ENCODE data around the gene FEV.
A peak's percentile ranks its signal among the peaks of the same experiment; 100 is the strongest.

Gene FEV

DNA sequence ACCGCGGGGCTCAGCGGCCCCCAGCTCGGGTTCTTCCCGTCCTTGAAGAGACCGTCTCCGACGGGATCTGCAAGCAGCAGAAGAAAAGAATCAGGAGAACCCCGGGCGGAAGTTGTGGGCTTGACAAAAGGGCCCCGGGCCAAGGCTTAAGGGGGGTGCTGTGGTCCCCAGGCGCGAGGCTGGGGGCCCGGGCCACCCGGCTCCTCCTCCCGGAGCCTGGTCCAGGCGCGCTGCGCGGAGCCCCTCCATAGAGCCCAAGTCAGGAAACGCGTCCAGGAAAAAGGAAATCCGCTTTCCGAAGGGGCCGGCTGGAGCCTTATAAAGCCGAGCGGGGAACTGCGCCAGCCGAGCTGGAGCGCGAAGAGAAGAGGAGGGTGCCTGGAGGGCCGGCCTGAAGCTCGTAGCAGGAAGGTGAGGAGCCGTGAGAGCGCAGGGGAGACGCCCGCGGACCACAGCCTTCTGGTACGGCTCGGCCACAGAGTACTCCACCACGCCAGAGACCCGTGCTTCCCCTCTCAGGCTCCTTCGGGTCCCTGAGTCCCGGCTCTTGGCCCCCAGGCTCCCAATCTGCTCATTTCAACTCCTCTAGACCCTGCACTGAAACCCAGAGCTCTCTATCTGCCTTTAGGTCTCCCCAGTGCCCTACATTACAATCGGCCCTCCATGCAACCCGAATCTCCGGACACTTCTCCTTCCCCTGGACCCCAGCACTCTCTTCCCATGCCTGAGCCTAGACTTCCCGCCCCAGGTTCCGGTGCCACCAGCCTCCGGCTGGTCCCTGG lies 554 bp downstream of the FEV start:
- peak overlapping the region; percentile 46 for H3K4me3 ChIP-seq (ENCODE audit: low read length)
- H3K79me2 ChIP-seq (ENCODE audit: control insufficient read depth, insufficient read depth, low read length): no peaks in the 10 kb centered on the region
- no peak overlapping the region for H4K5ac ChIP-seq (ENCODE audit: low read length)
- H3K36me3 ChIP-seq (ENCODE audit: control insufficient read depth, insufficient read depth, low read length): no peaks in the 10 kb centered on the region
- H2AK5ac ChIP-seq (ENCODE audit: low read length): no peak overlapping the region
- H3K23ac ChIP-seq (ENCODE audit: low read length): peak overlapping the region; percentile 45
- peak; percentile 58 for DNase-seq
- no CpG with 5 or more reads among the region's 50 CpGs for WGBS (ENCODE audit: extremely low coverage, insufficient coverage, low lambda C conversion rate)
- no peak overlapping the region for H2BK5ac ChIP-seq (ENCODE audit: low read length)
- H2BK15ac ChIP-seq (replicated peaks; ENCODE audit: low read depth): no peak overlapping the region
- no peaks in the 10 kb centered on the region for H3K4me1 ChIP-seq (ENCODE audit: control insufficient read depth, low read depth, low read length)
- H3K56ac ChIP-seq (ENCODE audit: low read length): peak overlapping the region; percentile 86
- no peak overlapping the region for H3K18ac ChIP-seq (ENCODE audit: low read length)
- H3K4me2 ChIP-seq (ENCODE audit: low read length): peak overlapping the region; percentile 95
- H3K9ac ChIP-seq (ENCODE audit: low read length): peak overlapping the region; percentile 63
- no peak overlapping the region for H2BK120ac ChIP-seq (ENCODE audit: low read depth, low read length)
- H3K27ac ChIP-seq (ENCODE audit: low read depth, low read length): no peak overlapping the region
- no peak overlapping the region for H4K8ac ChIP-seq (ENCODE audit: low read depth, low read length)
- H3K4ac ChIP-seq (ENCODE audit: low read depth, low read length): no peak overlapping the region
- peaks cover 70% of the 10 kb centered on the region for H3K27me3 ChIP-seq (ENCODE audit: insufficient read depth, low read length, poor library complexity)
- H3K79me1 ChIP-seq (ENCODE audit: low read length): no peaks in the 10 kb centered on the region

GRCh38 chr2:218983934-218984238 lies 1.1 kb downstream of the FEV start:
- no peak overlapping the region for H2BK5ac ChIP-seq (ENCODE audit: low read length)
- H3K79me2 ChIP-seq (ENCODE audit: control insufficient read depth, insufficient read depth, low read length): no peaks in the 10 kb centered on the region
- no peak overlapping the region for H3K18ac ChIP-seq (ENCODE audit: low read length)
- H2BK15ac ChIP-seq (replicated peaks; ENCODE audit: low read depth): no peak overlapping the region
- no peak overlapping the region for H2AK5ac ChIP-seq (ENCODE audit: low read length)
- H4K8ac ChIP-seq (ENCODE audit: low read depth, low read length): no peak overlapping the region
- no peak for DNase-seq
- H2BK120ac ChIP-seq (ENCODE audit: low read depth, low read length): no peak overlapping the region
- no peak overlapping the region for H4K5ac ChIP-seq (ENCODE audit: low read length)
- no peak overlapping the region for H3K4me3 ChIP-seq (ENCODE audit: low read length)
- H3K36me3 ChIP-seq (ENCODE audit: control insufficient read depth, insufficient read depth, low read length): no peaks in the 10 kb centered on the region
- no peaks in the 10 kb centered on the region for H3K79me1 ChIP-seq (ENCODE audit: low read length)
- H3K4ac ChIP-seq (ENCODE audit: low read depth, low read length): no peak overlapping the region
- peaks cover 64% of the 10 kb centered on the region for H3K27me3 ChIP-seq (ENCODE audit: insufficient read depth, low read length, poor library complexity)
- H3K9ac ChIP-seq (ENCODE audit: low read length): peak overlapping the region; percentile 63
- peak overlapping the region; percentile 15 for H3K56ac ChIP-seq (ENCODE audit: low read length)
- no peaks in the 10 kb centered on the region for H3K4me1 ChIP-seq (ENCODE audit: control insufficient read depth, low read depth, low read length)
- H3K23ac ChIP-seq (ENCODE audit: low read length): peak overlapping the region; percentile 45
- H3K4me2 ChIP-seq (ENCODE audit: low read length): peak overlapping the region; percentile 95
- WGBS (ENCODE audit: extremely low coverage, insufficient coverage, low lambda C conversion rate): no CpG with 5 or more reads among the region's 10 CpGs
- H3K27ac ChIP-seq (ENCODE audit: low read depth, low read length): no peak overlapping the region

GRCh38 chr2:218983263-218983933 lies 1.6 kb downstream of the FEV start:
- no peak overlapping the region for H3K9ac ChIP-seq (ENCODE audit: low read length)
- H3K4ac ChIP-seq (ENCODE audit: low read depth, low read length): no peak overlapping the region
- H2BK15ac ChIP-seq (replicated peaks; ENCODE audit: low read depth): no peak overlapping the region
- H3K56ac ChIP-seq (ENCODE audit: low read length): no peak overlapping the region
- H2BK120ac ChIP-seq (ENCODE audit: low read depth, low read length): no peak overlapping the region
- no CpG with 5 or more reads among the region's 23 CpGs for WGBS (ENCODE audit: extremely low coverage, insufficient coverage, low lambda C conversion rate)
- H3K18ac ChIP-seq (ENCODE audit: low read length): no peak overlapping the region
- no peak overlapping the region for H3K4me3 ChIP-seq (ENCODE audit: low read length)
- no peak overlapping the region for H3K4me2 ChIP-seq (ENCODE audit: low read length)
- H4K8ac ChIP-seq (ENCODE audit: low read depth, low read length): no peak overlapping the region
- H3K79me1 ChIP-seq (ENCODE audit: low read length): no peaks in the 10 kb centered on the region
- peaks cover 59% of the 10 kb centered on the region for H3K27me3 ChIP-seq (ENCODE audit: insufficient read depth, low read length, poor library complexity)
- no peak for DNase-seq
- H4K5ac ChIP-seq (ENCODE audit: low read length): no peak overlapping the region
- no peak overlapping the region for H2BK5ac ChIP-seq (ENCODE audit: low read length)
- H3K23ac ChIP-seq (ENCODE audit: low read length): no peak overlapping the region
- H3K79me2 ChIP-seq (ENCODE audit: control insufficient read depth, insufficient read depth, low read length): no peaks in the 10 kb centered on the region
- H3K27ac ChIP-seq (ENCODE audit: low read depth, low read length): no peak overlapping the region
- H3K4me1 ChIP-seq (ENCODE audit: control insufficient read depth, low read depth, low read length): no peaks in the 10 kb centered on the region
- H2AK5ac ChIP-seq (ENCODE audit: low read length): no peak overlapping the region
- H3K36me3 ChIP-seq (ENCODE audit: control insufficient read depth, insufficient read depth, low read length): no peaks in the 10 kb centered on the region

DNA sequence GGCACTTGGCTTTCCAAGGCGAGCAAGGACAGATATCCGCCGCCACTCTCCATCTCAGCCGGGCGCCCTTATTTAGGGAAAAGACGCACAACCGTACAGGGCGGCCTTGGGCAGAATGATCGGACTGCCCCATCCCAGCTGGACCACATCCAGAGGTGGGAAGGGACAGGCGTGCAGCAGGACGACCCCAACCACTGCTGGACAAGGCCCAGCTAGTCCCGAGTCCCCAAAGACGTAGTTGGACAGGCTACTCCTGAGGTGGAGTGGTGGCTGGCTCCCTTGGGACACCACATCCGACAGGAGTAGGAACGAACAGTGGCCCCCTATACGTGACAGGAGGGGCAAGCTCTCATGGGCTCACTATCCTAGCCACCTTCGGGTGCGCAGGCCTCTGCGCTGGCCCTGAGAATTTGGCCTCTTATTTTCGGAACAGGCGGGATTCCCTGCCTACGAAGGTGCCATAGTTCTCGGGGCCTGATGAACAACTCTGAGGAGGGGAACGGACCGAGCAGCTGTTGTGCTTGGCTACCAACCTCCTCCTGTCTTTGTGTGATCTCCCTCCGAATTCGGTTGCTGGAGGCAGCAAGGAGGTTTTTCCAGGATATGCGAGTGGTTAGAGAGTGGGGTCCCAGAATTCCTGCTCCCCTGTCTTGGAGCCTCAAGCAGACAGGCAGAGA lies 2.3 kb downstream of the FEV start:
- peak overlapping the region; percentile 64 for H3K56ac ChIP-seq (ENCODE audit: low read length)
- no peak overlapping the region for H2BK120ac ChIP-seq (ENCODE audit: low read depth, low read length)
- no peak overlapping the region for H3K18ac ChIP-seq (ENCODE audit: low read length)
- H3K4me1 ChIP-seq (ENCODE audit: control insufficient read depth, low read depth, low read length): no peaks in the 10 kb centered on the region
- no peak overlapping the region for H4K5ac ChIP-seq (ENCODE audit: low read length)
- no peak overlapping the region for H3K4me2 ChIP-seq (ENCODE audit: low read length)
- H3K4me3 ChIP-seq (ENCODE audit: low read length): no peak overlapping the region
- H3K79me1 ChIP-seq (ENCODE audit: low read length): no peaks in the 10 kb centered on the region
- no peak overlapping the region for H3K27ac ChIP-seq (ENCODE audit: low read depth, low read length)
- peaks cover 60% of the 10 kb centered on the region for H3K27me3 ChIP-seq (ENCODE audit: insufficient read depth, low read length, poor library complexity)
- H3K9ac ChIP-seq (ENCODE audit: low read length): no peak overlapping the region
- H3K4ac ChIP-seq (ENCODE audit: low read depth, low read length): no peak overlapping the region
- H3K36me3 ChIP-seq (ENCODE audit: control insufficient read depth, insufficient read depth, low read length): no peaks in the 10 kb centered on the region
- no peak overlapping the region for H2AK5ac ChIP-seq (ENCODE audit: low read length)
- no CpG with 5 or more reads among the region's 28 CpGs for WGBS (ENCODE audit: extremely low coverage, insufficient coverage, low lambda C conversion rate)
- DNase-seq: no peak
- H3K79me2 ChIP-seq (ENCODE audit: control insufficient read depth, insufficient read depth, low read length): no peaks in the 10 kb centered on the region
- no peak overlapping the region for H2BK5ac ChIP-seq (ENCODE audit: low read length)
- no peak overlapping the region for H2BK15ac ChIP-seq (replicated peaks; ENCODE audit: low read depth)
- no peak overlapping the region for H4K8ac ChIP-seq (ENCODE audit: low read depth, low read length)
- peak overlapping the region; percentile 45 for H3K23ac ChIP-seq (ENCODE audit: low read length)

DNA sequence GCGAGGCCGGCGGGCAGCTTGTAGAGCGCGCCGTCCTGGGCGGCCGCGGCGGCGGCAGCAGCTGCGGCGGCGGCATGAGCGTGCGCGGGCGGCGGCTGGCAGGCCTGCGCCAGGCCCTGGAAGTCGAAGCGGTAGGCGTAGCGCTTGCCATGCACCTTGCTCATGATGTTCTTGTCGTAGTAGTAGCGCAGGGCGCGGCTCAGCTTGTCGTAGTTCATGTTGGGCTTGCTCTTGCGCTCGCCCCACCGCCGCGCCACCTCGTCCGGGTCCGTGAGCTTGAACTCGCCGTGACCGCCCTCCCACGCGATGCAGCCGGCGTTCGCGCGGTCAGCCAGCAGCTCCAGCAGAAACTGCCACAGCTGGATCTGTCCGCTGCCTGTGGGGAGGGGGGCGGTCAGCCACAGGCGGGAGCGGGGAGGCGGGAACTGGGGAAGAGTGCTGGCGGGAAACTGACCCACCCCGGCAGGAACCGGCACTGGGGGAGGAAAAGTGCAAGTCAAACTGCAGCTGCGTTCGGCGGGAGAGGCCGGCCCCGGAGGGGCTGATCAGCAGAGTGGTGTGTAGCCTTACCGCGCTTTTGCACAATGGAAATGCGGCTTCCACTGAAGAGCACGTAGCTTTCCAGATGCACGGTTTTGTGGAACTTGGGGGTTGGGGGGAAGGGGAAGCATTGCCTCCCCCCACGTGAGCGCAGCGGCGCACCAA lies 3.0 kb downstream of the FEV start:
- Histone ChIP-seq H3K79me1 (ENCODE audit: low read length) (no peaks in the 10 kb centered on the region), H2AK5ac (ENCODE audit: low read length) (no peak overlapping the region), H3K27me3 (ENCODE audit: insufficient read depth, low read length, poor library complexity) (peaks cover 58% of the 10 kb centered on the region), H4K8ac (ENCODE audit: low read depth, low read length) (no peak overlapping the region), H4K5ac (ENCODE audit: low read length) (no peak overlapping the region), H2BK120ac (ENCODE audit: low read depth, low read length) (no peak overlapping the region), H3K4me1 (ENCODE audit: control insufficient read depth, low read depth, low read length) (no peaks in the 10 kb centered on the region), H3K36me3 (ENCODE audit: control insufficient read depth, insufficient read depth, low read length) (no peaks in the 10 kb centered on the region), H3K4ac (ENCODE audit: low read depth, low read length) (no peak overlapping the region), H3K23ac (ENCODE audit: low read length) (peak overlapping the region; percentile 24), H2BK15ac (replicated peaks; ENCODE audit: low read depth) (no peak overlapping the region), H3K9ac (ENCODE audit: low read length) (no peak overlapping the region), H3K4me2 (ENCODE audit: low read length) (peak overlapping the region; percentile 31), H3K79me2 (ENCODE audit: control insufficient read depth, insufficient read depth, low read length) (no peaks in the 10 kb centered on the region), H3K27ac (ENCODE audit: low read depth, low read length) (no peak overlapping the region), H3K56ac (ENCODE audit: low read length) (peak overlapping the region; percentile 64), H3K18ac (ENCODE audit: low read length) (no peak overlapping the region), H3K4me3 (ENCODE audit: low read length) (no peak overlapping the region), H2BK5ac (ENCODE audit: low read length) (no peak overlapping the region)
- WGBS (ENCODE audit: extremely low coverage, insufficient coverage, low lambda C conversion rate): no CpG with 5 or more reads among the region's 69 CpGs
- DNase-seq: no peak

All from mesendoderm (in vitro differentiated cells).